ENCODE results near the gene ZNF488.

Gene ZNF488

GRCh38 chr10:47378606-47379444, 5.3 kb downstream of the ZNF488 start:
- TF ChIP-seq, protein P1, sequence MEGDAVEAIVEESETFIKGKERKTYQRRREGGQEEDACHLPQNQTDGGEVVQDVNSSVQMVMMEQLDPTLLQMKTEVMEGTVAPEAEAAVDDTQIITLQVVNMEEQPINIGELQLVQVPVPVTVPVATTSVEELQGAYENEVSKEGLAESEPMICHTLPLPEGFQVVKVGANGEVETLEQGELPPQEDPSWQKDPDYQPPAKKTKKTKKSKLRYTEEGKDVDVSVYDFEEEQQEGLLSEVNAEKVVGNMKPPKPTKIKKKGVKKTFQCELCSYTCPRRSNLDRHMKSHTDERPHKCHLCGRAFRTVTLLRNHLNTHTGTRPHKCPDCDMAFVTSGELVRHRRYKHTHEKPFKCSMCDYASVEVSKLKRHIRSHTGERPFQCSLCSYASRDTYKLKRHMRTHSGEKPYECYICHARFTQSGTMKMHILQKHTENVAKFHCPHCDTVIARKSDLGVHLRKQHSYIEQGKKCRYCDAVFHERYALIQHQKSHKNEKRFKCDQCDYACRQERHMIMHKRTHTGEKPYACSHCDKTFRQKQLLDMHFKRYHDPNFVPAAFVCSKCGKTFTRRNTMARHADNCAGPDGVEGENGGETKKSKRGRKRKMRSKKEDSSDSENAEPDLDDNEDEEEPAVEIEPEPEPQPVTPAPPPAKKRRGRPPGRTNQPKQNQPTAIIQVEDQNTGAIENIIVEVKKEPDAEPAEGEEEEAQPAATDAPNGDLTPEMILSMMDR (IDR thresholded peaks at IDR 0.05), result no peak

DNA sequence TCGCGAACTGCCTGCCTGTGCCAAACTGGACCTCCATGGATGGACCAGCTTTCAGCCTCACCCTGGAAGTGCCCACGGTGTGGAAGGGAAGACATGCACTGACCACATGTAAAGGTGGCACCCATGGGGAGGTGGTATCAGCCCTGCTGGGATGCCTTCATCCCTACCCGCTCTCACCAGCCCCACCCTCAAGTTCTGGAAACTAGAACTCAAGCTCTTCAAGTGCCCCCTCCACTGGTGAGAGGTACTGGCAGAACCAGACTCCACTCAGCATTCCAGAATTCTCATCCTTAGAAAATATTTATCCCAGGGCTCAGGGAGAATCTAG, 5.9 kb downstream of the ZNF488 start:
- TF ChIP-seq, protein P1 (IDR thresholded peaks at IDR 0.05), result no peak

DNA sequence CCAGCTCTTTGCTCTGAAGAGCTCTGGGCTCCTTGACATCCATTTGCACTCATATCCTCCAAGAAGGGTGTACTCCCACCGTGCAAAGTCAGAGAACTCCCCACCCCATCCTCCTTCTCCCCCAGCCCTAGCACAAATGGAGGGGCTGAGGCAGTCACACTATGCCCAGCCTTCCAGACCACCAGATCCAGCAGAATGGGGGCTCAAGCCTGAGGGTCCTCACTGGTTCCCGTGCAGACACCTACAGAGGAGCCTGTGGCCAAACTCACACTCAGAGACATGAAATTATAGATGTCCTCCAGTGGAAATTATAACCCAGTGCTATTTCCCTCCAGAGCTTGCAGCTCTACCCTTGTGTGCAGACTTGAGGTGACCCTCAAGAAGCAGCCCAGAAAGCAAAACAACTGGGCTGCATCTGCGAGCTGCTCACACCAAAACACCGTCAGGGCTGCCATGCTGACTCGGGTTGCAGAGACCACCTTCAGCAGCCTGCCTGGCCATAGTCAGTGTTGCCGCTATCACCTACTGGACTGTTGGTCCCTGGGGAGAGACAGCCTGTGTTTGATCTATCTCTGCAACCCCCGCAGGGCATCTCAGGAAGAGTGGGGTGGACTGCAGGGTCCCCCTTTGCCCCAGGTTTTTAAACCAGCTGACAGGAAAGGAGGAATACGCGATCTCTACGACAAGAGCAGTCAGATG, 7.4 kb downstream of the ZNF488 start:
- TF ChIP-seq, protein P1 (IDR thresholded peaks at IDR 0.05), result no peak

DNA sequence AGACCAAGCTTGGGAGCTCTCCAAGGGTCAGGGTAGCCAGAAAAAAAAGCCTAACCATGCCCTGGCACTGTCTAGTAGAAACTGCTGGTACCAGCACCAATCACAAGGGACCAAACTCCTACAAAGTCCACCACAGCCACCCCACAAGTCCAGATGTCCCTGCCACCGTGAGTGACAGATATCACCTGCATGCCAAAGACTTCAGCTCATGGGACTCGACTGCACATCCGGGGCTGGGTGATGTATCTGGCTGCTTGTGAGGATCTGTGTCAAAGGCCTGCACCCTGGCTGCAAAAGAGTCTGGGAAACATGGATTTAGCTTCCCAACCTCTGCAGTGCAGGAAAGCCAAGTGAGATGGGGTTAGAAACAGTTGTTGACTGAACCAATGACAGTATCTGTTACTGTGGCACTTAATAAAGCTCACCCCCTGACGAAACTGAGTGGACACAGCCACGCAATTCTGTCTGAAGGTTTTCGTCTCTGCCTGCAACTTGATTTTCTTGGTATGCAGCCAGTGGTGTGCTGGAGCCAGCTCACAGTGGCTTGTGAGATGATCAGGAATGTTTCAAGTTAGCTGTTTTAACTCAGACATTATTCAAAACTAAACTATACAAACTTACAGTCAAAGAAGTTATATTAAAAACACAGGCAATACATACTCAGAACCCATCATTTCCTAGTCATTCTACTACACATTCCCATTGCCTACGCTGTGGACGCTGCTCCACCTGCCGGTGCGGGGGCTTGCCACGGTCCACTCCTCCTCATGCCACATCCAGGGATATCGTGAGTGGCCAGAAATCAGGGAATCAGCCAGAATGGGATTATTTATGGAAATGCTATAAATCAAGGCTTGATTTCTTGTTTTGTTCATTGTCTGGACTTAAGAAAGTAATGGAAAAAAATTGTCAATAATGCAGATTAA, 9.2 kb downstream of the ZNF488 start:
- TF ChIP-seq, protein P1 (IDR thresholded peaks at IDR 0.05), result no peak

GRCh38 chr10:47372726-47373125, 11.4 kb downstream of the ZNF488 start:
- TF ChIP-seq, protein P1 (IDR thresholded peaks at IDR 0.05), result no peak

DNA sequence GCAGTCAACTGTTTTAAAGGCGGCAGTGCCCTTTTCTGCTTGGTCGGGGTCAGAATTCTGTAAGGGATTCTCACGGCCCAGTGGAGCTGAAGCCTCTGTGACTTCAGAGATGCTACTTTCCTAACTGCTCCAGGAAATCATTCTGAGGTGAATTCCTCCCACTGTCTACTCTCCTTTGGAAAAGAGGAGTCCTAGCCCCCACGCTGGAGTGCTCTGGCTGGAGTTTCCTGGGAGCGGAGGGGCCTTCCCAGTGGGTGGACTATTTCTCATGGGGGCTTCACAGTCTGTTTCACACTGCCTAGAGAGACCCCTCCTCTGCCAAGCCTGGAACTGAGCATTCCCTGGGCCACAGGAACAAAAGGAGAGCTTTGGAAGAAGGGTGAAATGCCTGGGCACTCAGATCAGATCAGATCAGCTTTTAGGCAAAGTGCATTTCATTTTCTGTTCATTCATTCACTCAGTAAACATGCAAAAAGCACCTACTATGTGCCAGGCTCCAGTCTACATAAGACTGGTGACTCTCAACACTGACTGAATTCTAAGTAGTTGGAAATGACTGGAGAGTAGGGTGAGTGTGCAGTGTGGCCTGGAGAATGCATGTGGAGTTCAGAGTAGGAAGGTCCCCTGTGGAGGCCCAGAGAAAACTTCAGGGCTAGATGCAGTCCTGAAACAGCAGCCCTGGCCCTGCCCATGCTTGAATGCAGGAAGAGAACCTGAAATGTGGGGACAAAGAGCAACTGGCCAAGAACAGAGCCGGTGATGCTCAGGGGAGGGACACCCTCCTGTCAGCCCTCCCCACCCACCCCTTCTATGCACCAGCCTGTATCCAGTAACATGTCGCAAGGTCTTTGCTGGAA, 12.2 kb downstream of the ZNF488 start:
- TF ChIP-seq, protein P1 (IDR thresholded peaks at IDR 0.05), result no peak

All from LNCAP (cell line).